K562 (cell line): ENCODE measurements around the gene CAPN12. TPM values are rescaled to one million over a fixed set of nuclear protein-coding genes. Genes with fewer than 3 reads are reported as not detected.

Source experiments
- ATAC-seq: fragments of 200-7000 bp; cut with Tn5 transposase; 3 replicates; pipeline ENCODE4 v1.9.1; 2020; ENCODE audit warnings: moderate library complexity
- BruUV-seq: library from RNA; stranded (reverse); fragments of 400-500 nt; replicated peaks from 2 replicates; lab custom pipeline; 2021; lab: Mats Ljungman, UMichigan
- CTCF ChIA-PET: fragments of 300-600 bp; formaldehyde crosslinking; extraction: SDS; loops from one replicate; lab custom pipeline; 2021; ENCODE audit warnings: low intra/inter-chr PET ratio; lab: Yijun Ruan, JAX
- POLR2A ChIA-PET: fragments of 300-600, 350-650 bp; sonication (Branson Sonifier 250); formaldehyde crosslinking; extraction: SDS; loops from one replicate; lab custom pipeline; 2021; ENCODE audit warnings: antibody characterized with exemption, inconsistent platforms; lab: Yijun Ruan, JAX
- DNase-seq, 4 experiments: peaks; one replicate each; pipeline versions ENCODE4 v3.0.0 to v3.0.0-alpha.2; 2011 to 2018; ENCODE audit warnings: low spot score in 3 of 4, mixed read lengths in 3 of 4; ENCODE audit errors: extremely low read depth in 1 of 4
- FAIRE-seq: peaks from 2 replicates; lab custom pipeline; 2011; peaks lifted over from hg19 to GRCh38; lab: Jason Lieb, UNC
- H2AFZ ChIP-seq: 2 replicates; pipeline ENCODE4 v1.6.0; 2011; ENCODE audit warnings: low read depth, low read length, control low read depth, inconsistent platforms
- H3K27ac ChIP-seq: fragments of 200-600 bp; 3 replicates; pipeline ENCODE4 v1.8.0; 2011; ENCODE audit warnings: low read depth, mild to moderate bottlenecking, control low read depth, inconsistent platforms, low read length, moderate library complexity, mixed read lengths; ENCODE audit errors: extremely low read depth
- H3K27me3 ChIP-seq, 2 experiments: fragments of 300-600 bp in 1 of 2; 2 replicates in 1 of 2; 3 replicates in 1 of 2; pipeline versions ENCODE4 v1.6.0 to v1.8.0; 2011; ENCODE audit warnings: inconsistent platforms in 2 of 2, low read length in 2 of 2, mild to moderate bottlenecking in 1 of 2, mixed read lengths in 1 of 2, moderate library complexity in 1 of 2; ENCODE audit not compliant: control insufficient read depth in 2 of 2, insufficient read depth in 2 of 2
- H3K36me3 ChIP-seq: fragments of 300-600 bp; 3 replicates; pipeline ENCODE4 v1.8.0; 2011; ENCODE audit warnings: mild to moderate bottlenecking, low read length, inconsistent platforms; ENCODE audit not compliant: control insufficient read depth, insufficient read depth
- H3K4me1 ChIP-seq, 2 experiments: fragments of 200-600 bp in 1 of 2; replicated peaks in 1 of 2; 2 replicates in 1 of 2; 3 replicates in 1 of 2; pipeline versions ENCODE4 v1.5.1 to v1.8.0; 2011; ENCODE audit warnings: inconsistent platforms in 2 of 2, low read length in 2 of 2, mild to moderate bottlenecking in 1 of 2, mixed read lengths in 1 of 2, moderate library complexity in 1 of 2; ENCODE audit not compliant: control insufficient read depth in 2 of 2, insufficient read depth in 2 of 2
- H3K4me2 ChIP-seq: 2 replicates; pipeline ENCODE4 v1.6.1; 2011; ENCODE audit warnings: low read length, control low read depth, inconsistent platforms, mixed read lengths; ENCODE audit not compliant: insufficient read depth
- H3K4me3 ChIP-seq: fragments of 200-600 bp; sonication (generic), shearing (Covaris generic); 2 replicates; pipeline ENCODE4 v1.5.1; 2016; ENCODE audit warnings: control low read depth, inconsistent platforms
- H3K79me2 ChIP-seq: fragments of 200-600 bp; 3 replicates; pipeline ENCODE4 v1.8.0; 2011; ENCODE audit warnings: low read length, inconsistent platforms; ENCODE audit not compliant: control insufficient read depth, insufficient read depth
- H3K9ac ChIP-seq, 2 experiments: 2 replicates each; pipeline versions ENCODE4 v1.6.0 to v1.6.1; 2011; ENCODE audit warnings: low read depth in 2 of 2, low read length in 2 of 2, control low read depth in 1 of 2, inconsistent platforms in 1 of 2, mild to moderate bottlenecking in 1 of 2, mixed read lengths in 1 of 2; ENCODE audit not compliant: insufficient read depth in 1 of 2
- H3K9me1 ChIP-seq: one replicate; pipeline ENCODE4 v1.6.0; 2011; ENCODE audit warnings: inconsistent platforms, mild to moderate bottlenecking, low read length, moderate library complexity; ENCODE audit not compliant: control insufficient read depth, insufficient read depth
- H3K9me3 ChIP-seq: replicated peaks from 2 replicates; pipeline ENCODE4 v1.5.1; 2011; ENCODE audit warnings: low read depth, low read length, inconsistent platforms; ENCODE audit not compliant: control insufficient read depth, insufficient read depth
- H4K20me1 ChIP-seq: replicated peaks from 2 replicates; pipeline ENCODE4 v1.6.1; 2011; ENCODE audit warnings: low read length, inconsistent platforms, mixed read lengths; ENCODE audit not compliant: control insufficient read depth, insufficient read depth
- CSDE1 ChIP-seq, 2 experiments: fragments of 450-650 bp; IDR thresholded peaks; 2 replicates each; pipeline ENCODE4 v1.6.1; 2016; ENCODE audit warnings: mild to moderate bottlenecking in 1 of 2
- FOS ChIP-seq: IDR thresholded peaks from 3 replicates; pipeline ENCODE4 v1.6.1; 2011; ENCODE audit not compliant: insufficient read length; ENCODE audit errors: extremely low read depth
- GATAD2B ChIP-seq: fragments of 450-650 bp; IDR thresholded peaks from 2 replicates; pipeline ENCODE4 v1.6.1; 2017; ENCODE audit warnings: mild to moderate bottlenecking, borderline replicate concordance
- KHSRP ChIP-seq: fragments of 450-650 bp; IDR thresholded peaks from 2 replicates; pipeline ENCODE4 v1.6.1; 2017
- NFE2 ChIP-seq: IDR thresholded peaks from 2 replicates; pipeline ENCODE4 v1.6.1; 2014; ENCODE audit warnings: antibody characterized with exemption, low read depth
- NONO ChIP-seq, 2 experiments: fragments of 200-400 bp in 1 of 2; fragments of 450-650 bp in 1 of 2; formaldehyde crosslinking in 1 of 2; IDR thresholded peaks; 2 replicates each; pipeline ENCODE4 v1.6.1; 2017; ENCODE audit warnings: low read depth in 2 of 2, mild to moderate bottlenecking in 2 of 2, moderate library complexity in 2 of 2, low read length in 1 of 2
- NR2C2 ChIP-seq, 2 experiments: fragments of 200-800 bp in 1 of 2; sonication (Bioruptor generic) in 1 of 2; sonication (generic) in 1 of 2; formaldehyde crosslinking in 1 of 2; IDR thresholded peaks; 2 replicates each; pipeline versions ENCODE4 v1.6.1 to v1.8.0; 2016 to 2022; ENCODE audit warnings: mild to moderate bottlenecking in 1 of 2, missing compliant biosample characterization in 1 of 2, missing genetic modification characterization in 1 of 2, missing genetic modification reagents in 1 of 2
- NR3C1 ChIP-seq: sonication (generic); formaldehyde crosslinking; IDR thresholded peaks from 2 replicates; pipeline ENCODE4 v1.8.1; 2022; ENCODE audit warnings: missing genetic modification reagents
- PHF20 ChIP-seq: fragments of 450-650 bp; IDR thresholded peaks from 2 replicates; pipeline ENCODE4 v1.6.1; 2018; ENCODE audit not compliant: partially characterized antibody
- POLR2A ChIP-seq: fragments of 450-650 bp; conservative IDR thresholded peaks from 2 replicates; pipeline ENCODE4 v1.6.1; 2016
- SAFB ChIP-seq: fragments of 200-400 bp; formaldehyde crosslinking; IDR thresholded peaks from 2 replicates; pipeline ENCODE4 v1.6.1; 2017; ENCODE audit warnings: low read depth, low read length, borderline replicate concordance
- SIRT6 ChIP-seq: IDR thresholded peaks from one replicate; pipeline ENCODE4 v1.6.1; 2012; ENCODE audit warnings: low read depth, mild to moderate bottlenecking, control low read depth, inconsistent platforms, low read length, moderate library complexity
- SMARCC2 ChIP-seq: fragments of 450-650 bp; IDR thresholded peaks from 2 replicates; pipeline ENCODE4 v1.6.1; 2017; ENCODE audit warnings: antibody characterized with exemption, moderate library complexity, mild to moderate bottlenecking, low read depth
- SRF ChIP-seq, 2 experiments: fragments of 250-450, 450-650 bp in 1 of 2; sonication (Bioruptor Pico) in 1 of 2; sonication (generic) in 1 of 2; formaldehyde crosslinking; IDR thresholded peaks; 2 replicates each; pipeline versions ENCODE4 v1.5.0 to v1.5.1; 2020 to 2022; ENCODE audit warnings: mild to moderate bottlenecking in 1 of 2, missing genetic modification reagents in 1 of 2
- TRIM24 ChIP-seq, 2 experiments: fragments of 450-650 bp; IDR thresholded peaks; 2 replicates each; pipeline ENCODE4 v1.6.1; 2016
- ZNF121 ChIP-seq: sonication (generic); formaldehyde crosslinking; conservative IDR thresholded peaks from 2 replicates; pipeline ENCODE4 v1.8.0; 2022; ENCODE audit warnings: missing genetic modification reagents
- ZNF239 ChIP-seq: fragments of 250-450 bp; sonication (Bioruptor Pico); IDR thresholded peaks from 2 replicates; pipeline ENCODE4 v1.4.0; 2020; ENCODE audit warnings: mild to moderate bottlenecking
- ZNF282 ChIP-seq: sonication (generic); formaldehyde crosslinking; IDR thresholded peaks from 2 replicates; pipeline ENCODE4 v1.8.1; 2023; ENCODE audit warnings: missing genetic modification reagents
- ZNF384 ChIP-seq: IDR thresholded peaks from 2 replicates; pipeline ENCODE4 v1.6.1; 2012; ENCODE audit warnings: low read depth, low read length, improper control_type of control experiment
- WGBS: fragments of 100-300 bp; shearing (Covaris generic); methylation state at CpG from one replicate; pipeline ENCODE4 v1.1.6; 2016; ENCODE audit warnings: low coverage, mixed read lengths; ENCODE audit not compliant: insufficient coverage; ENCODE audit errors: missing lambda C conversion rate; 5-methylcytosine and 5-hydroxymethylcytosine counted together
- in situ Hi-C: fragments of 300-500 bp; cut with MboI; formaldehyde crosslinking; loops from 4 replicates; pipeline ENCODE4 v1.15.0; 2018; ENCODE audit warnings: inconsistent platforms, mixed read lengths
- intact Hi-C: fragments of 100-400 bp; cut with micrococcal nuclease; formaldehyde crosslinking; loops from 2 replicates; pipeline ENCODE4 v1.14.2; 2022
- polyA plus RNA-seq, 8 experiments: library from polyadenylated mRNA; depleted of rRNA in 4 of 8; stranded (reverse) in 5 of 8; unstranded in 3 of 8; fragments of >200 nt; fragmentation: Nextera tagmentation in 2 of 8; fragmentation: Illumina TruSeq in 1 of 8; extraction: Ambion mirVana in 2 of 8; extraction: Trizol in 1 of 8; gene quantifications; 2 replicates each; pipeline versions ENCODE4 v1.2.1 to v1.2.3, GENCODE V29; 2011 to 2014; ENCODE audit warnings: inconsistent platforms in 1 of 8, missing spikeins in 1 of 8
- total RNA-seq, 7 experiments: library from RNA; depleted of rRNA in 6 of 7; stranded (reverse); fragments of >200 nt in 6 of 7; fragmentation: Illumina TruSeq in 2 of 7; extraction: Trizol in 2 of 7; gene quantifications; 2 replicates each; pipeline versions ENCODE4 v1.2.1 to v1.2.3, GENCODE V29; 2011 to 2021; ENCODE audit warnings: low replicate concordance in 1 of 7
- TF ChIP-seq, protein P1 (sequence below), 2 experiments: fragments of 450-650 bp in 1 of 2; sonication (generic) in 1 of 2; formaldehyde crosslinking in 1 of 2; IDR thresholded peaks in 1 of 2; conservative IDR thresholded peaks in 1 of 2; 2 replicates each; pipeline versions ENCODE4 v1.6.1 to v1.8.1; 2016 to 2023; ENCODE audit warnings: mild to moderate bottlenecking in 2 of 2, moderate library complexity in 2 of 2, inconsistent platforms in 1 of 2, missing genetic modification reagents in 1 of 2
- TF ChIP-seq, protein P2 (sequence below): fragments of 250-450 bp; sonication (Bioruptor Pico); IDR thresholded peaks from 2 replicates; pipeline ENCODE4 v1.9.0; 2021; ENCODE audit warnings: mild to moderate bottlenecking, inconsistent platforms

Gene CAPN12
- total and polyA plus RNA-seq, 9 of the 15 experiments (the other 6 are each of a cell fraction or from before 2014, with no cell fraction given) = 0.83 to 7.0 (median 1.6) TPM

DNA sequence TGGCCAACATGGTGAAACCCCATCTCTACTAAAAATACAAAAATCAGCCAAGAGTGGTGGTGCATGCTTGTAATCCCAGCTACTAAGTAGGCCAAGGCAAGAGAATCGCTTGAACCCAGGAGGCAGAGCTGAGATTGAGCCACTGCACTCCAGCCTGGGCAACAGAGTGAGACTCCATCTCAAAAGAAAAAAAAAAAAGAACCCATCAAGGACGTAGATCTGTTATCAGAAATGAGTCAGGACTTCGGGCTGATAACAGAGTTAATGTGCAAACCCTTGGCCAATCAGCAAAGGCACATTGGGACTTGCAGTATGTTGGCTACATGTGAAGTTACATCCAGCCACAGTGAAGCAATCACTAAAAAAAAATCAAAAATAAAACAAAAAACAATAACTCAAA, 40.0 kb upstream of the CAPN12 start:
- H3K4me3 ChIP-seq = no peak overlapping the region
- no peaks in the 10 kb centered on the region for H3K36me3 ChIP-seq
- no TSS peak for BruUV-seq
- H3K9me3 ChIP-seq = no peaks in the 10 kb centered on the region
- ATAC-seq (no peak), FAIRE-seq (no peak), DNase-seq (no peak)
- H3K27ac ChIP-seq = no peak overlapping the region
- H3K79me2 ChIP-seq = no peaks in the 10 kb centered on the region
- no peak overlapping the region for H3K4me2 ChIP-seq
- WGBS = 22% methylated on average over 3 of the region's 3 CpGs
- H3K27me3 ChIP-seq = no peaks in the 10 kb centered on the region
- in situ Hi-C loops (no loop called here), intact Hi-C loops (no loop called here)
- no peaks in the 10 kb centered on the region for H3K9me1 ChIP-seq
- no peak overlapping the region for H3K9ac ChIP-seq
- no peaks in the 10 kb centered on the region for H4K20me1 ChIP-seq
- ChIA-PET POLR2A (no interaction called here), CTCF (no interaction called here)
- H3K4me1 ChIP-seq = peaks cover 12 to 14% of the 10 kb centered on the region in 2 experiments; a peak in 4 of 5 replicates
- no peak overlapping the region for H2AFZ ChIP-seq
- TF ChIP-seq NONO (IDR thresholded peaks at IDR 0.05; ENCODE audit: low read depth in 2 of 2, low read length in 1 of 2) = no peak
- TF ChIP-seq SMARCC2 = peak; percentile 29; the same call in 1 of the 2 replicates
- TF ChIP-seq TRIM24 (IDR thresholded peaks at IDR 0.05) = peak in 1 of 2 experiments; percentile 57; a peak in 1 of 4 replicates
- TF ChIP-seq PHF20 = no peak
- TF ChIP-seq ZNF121 (CRISPR knock-in tag) = 0 out of 2 replicates have a peak, but pooled peaks have one; percentile 7
- no peak for TF ChIP-seq GATAD2B
- no peak for TF ChIP-seq NR3C1 (CRISPR knock-in tag)
- TF ChIP-seq, protein P1, sequence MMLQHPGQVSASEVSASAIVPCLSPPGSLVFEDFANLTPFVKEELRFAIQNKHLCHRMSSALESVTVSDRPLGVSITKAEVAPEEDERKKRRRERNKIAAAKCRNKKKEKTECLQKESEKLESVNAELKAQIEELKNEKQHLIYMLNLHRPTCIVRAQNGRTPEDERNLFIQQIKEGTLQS (IDR thresholded peaks at IDR 0.05) = peak; percentile 56
- TF ChIP-seq, protein P1 (CRISPR knock-in tag; conservative IDR thresholded peaks at IDR 0.05) = no peak
- peak; percentile 14; the same call in 1 of the 2 replicates for TF ChIP-seq NFE2
- TF ChIP-seq ZNF384 = peak; percentile 60; the same call in 1 of the 2 replicates
- no peak for TF ChIP-seq ZNF282 (CRISPR knock-in tag)
- no peak for TF ChIP-seq SIRT6
- no peak for TF ChIP-seq KHSRP
- no peak for TF ChIP-seq SAFB
- TF ChIP-seq, protein P2, sequence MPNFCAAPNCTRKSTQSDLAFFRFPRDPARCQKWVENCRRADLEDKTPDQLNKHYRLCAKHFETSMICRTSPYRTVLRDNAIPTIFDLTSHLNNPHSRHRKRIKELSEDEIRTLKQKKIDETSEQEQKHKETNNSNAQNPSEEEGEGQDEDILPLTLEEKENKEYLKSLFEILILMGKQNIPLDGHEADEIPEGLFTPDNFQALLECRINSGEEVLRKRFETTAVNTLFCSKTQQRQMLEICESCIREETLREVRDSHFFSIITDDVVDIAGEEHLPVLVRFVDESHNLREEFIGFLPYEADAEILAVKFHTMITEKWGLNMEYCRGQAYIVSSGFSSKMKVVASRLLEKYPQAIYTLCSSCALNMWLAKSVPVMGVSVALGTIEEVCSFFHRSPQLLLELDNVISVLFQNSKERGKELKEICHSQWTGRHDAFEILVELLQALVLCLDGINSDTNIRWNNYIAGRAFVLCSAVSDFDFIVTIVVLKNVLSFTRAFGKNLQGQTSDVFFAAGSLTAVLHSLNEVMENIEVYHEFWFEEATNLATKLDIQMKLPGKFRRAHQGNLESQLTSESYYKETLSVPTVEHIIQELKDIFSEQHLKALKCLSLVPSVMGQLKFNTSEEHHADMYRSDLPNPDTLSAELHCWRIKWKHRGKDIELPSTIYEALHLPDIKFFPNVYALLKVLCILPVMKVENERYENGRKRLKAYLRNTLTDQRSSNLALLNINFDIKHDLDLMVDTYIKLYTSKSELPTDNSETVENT (CRISPR knock-in tag) = no peak
- no peak for TF ChIP-seq SRF (CRISPR knock-in tag; IDR thresholded peaks at IDR 0.05)
- TF ChIP-seq POLR2A = no peak
- no peak for TF ChIP-seq FOS
- TF ChIP-seq CSDE1 (IDR thresholded peaks at IDR 0.05) = no peak
- no peak for TF ChIP-seq NR2C2 (CRISPR knock-in tag; IDR thresholded peaks at IDR 0.05)
- no peak for TF ChIP-seq NR2C2 (tag; IDR thresholded peaks at IDR 0.05)
- TF ChIP-seq ZNF239 (CRISPR knock-in tag) = no peak
